Panc1 (cell line): ENCODE measurements around the gene PKP4. TPM values are rescaled to one million over a fixed set of nuclear protein-coding genes. Genes with fewer than 3 reads are reported as not detected.

Source experiments
- ATAC-seq: fragments of 200-7000 bp; cut with Tn5 transposase; 2 replicates; pipeline ENCODE4 v1.9.1; 2020; ENCODE audit warnings: mild to moderate bottlenecking, moderate library complexity
- BruUV-seq: library from RNA; stranded (reverse); fragments of 400-500 nt; replicated peaks from 2 replicates; lab custom pipeline; 2021; lab: Mats Ljungman, UMichigan
- CTCF ChIA-PET: fragments of 300-600 bp; sonication (Branson Sonifier 250); formaldehyde crosslinking; loops from one replicate; lab custom pipeline; 2022; ENCODE audit warnings: antibody characterized with exemption; lab: Charles Lee
- POLR2A ChIA-PET: fragments of 300-600 bp; sonication (Branson Sonifier 250); formaldehyde crosslinking; loops from one replicate; lab custom pipeline; 2022; ENCODE audit warnings: antibody characterized with exemption; lab: Charles Lee
- DNase-seq: peaks from one replicate; pipeline ENCODE4 v3.0.0-alpha.2; 2010; ENCODE audit warnings: low read depth, low spot score
- H3K27ac ChIP-seq: 2 replicates; pipeline ENCODE4 v1.5.1; 2011; ENCODE audit warnings: mild to moderate bottlenecking, low read length, inconsistent platforms
- H3K27me3 ChIP-seq: fragments of 200-500 bp; sonication (Bioruptor generic); 2 replicates; pipeline ENCODE4 v1.6.0; 2014; ENCODE audit warnings: low read length, inconsistent platforms; ENCODE audit not compliant: control insufficient read depth, insufficient read depth
- H3K36me3 ChIP-seq: fragments of 200-500 bp; sonication (Bioruptor generic); 2 replicates; pipeline ENCODE4 v1.5.1; 2014; ENCODE audit warnings: inconsistent platforms, mild to moderate bottlenecking, low read length, moderate library complexity; ENCODE audit not compliant: control insufficient read depth, insufficient read depth
- H3K4me1 ChIP-seq: 2 replicates; pipeline ENCODE4 v1.5.1; 2011; ENCODE audit warnings: inconsistent platforms, mild to moderate bottlenecking, low read length, moderate library complexity; ENCODE audit not compliant: control insufficient read depth, insufficient read depth
- H3K4me3 ChIP-seq, 2 experiments: 2 replicates each; pipeline ENCODE4 v1.5.1; 2011 to 2012; ENCODE audit warnings: low read depth in 2 of 2, low read length in 2 of 2, mild to moderate bottlenecking in 2 of 2, inconsistent platforms in 1 of 2, moderate library complexity in 1 of 2
- H3K9me3 ChIP-seq: fragments of 200-500 bp; sonication (Bioruptor generic); 2 replicates; pipeline ENCODE4 v1.5.1; 2014; ENCODE audit warnings: low read depth, mild to moderate bottlenecking, inconsistent platforms, low read length, moderate library complexity; ENCODE audit not compliant: control insufficient read depth, insufficient read depth
- CTCF ChIP-seq: fragments of 450-650 bp; IDR thresholded peaks from 2 replicates; pipeline ENCODE4 v1.5.1; 2017; ENCODE audit warnings: mild to moderate bottlenecking
- POLR2AphosphoS5 ChIP-seq: IDR thresholded peaks from 2 replicates; pipeline ENCODE4 v1.6.1; 2012; ENCODE audit warnings: mild to moderate bottlenecking, low read depth, low read length, moderate library complexity
- REST ChIP-seq, 2 experiments: IDR thresholded peaks; 2 replicates each; pipeline ENCODE4 v1.6.1; 2011 to 2012; ENCODE audit warnings: low read depth in 2 of 2, control low read depth in 1 of 2, low read length in 1 of 2, mild to moderate bottlenecking in 1 of 2, moderate library complexity in 1 of 2; ENCODE audit not compliant: insufficient read depth in 1 of 2
- SIN3A ChIP-seq: IDR thresholded peaks from 2 replicates; pipeline ENCODE4 v1.6.1; 2012; ENCODE audit warnings: low read depth, mild to moderate bottlenecking, low read length, moderate library complexity, borderline replicate concordance; ENCODE audit not compliant: insufficient read depth
- TCF7L2 ChIP-seq: IDR thresholded peaks from 2 replicates; pipeline ENCODE4 v1.6.1; 2011; ENCODE audit warnings: mild to moderate bottlenecking, low read depth, low read length, inconsistent platforms
- in situ Hi-C: cut with HindIII; loops from 2 replicates; pipeline ENCODE4 v1.10.0; 2016; ENCODE audit warnings: low sequenced_read_pairs, low pct_unique_long_range_greater_than_20kb
- intact Hi-C: fragments of 100-400 bp; cut with micrococcal nuclease; formaldehyde crosslinking; loops from one replicate; pipeline ENCODE4 v1.10.0; 2022; ENCODE audit not compliant: unreplicated experiment
- total RNA-seq: library from RNA; stranded (reverse); gene quantifications from one replicate; pipeline ENCODE4 v1.2.1, GENCODE V29; 2021; ENCODE audit not compliant: unreplicated experiment

The PKP4 gene
- total RNA-seq, 1 experiment from 2014 or later: 81.7 TPM

- CTCF ChIA-PET: no interaction called here
- Histone ChIP-seq H3K27me3 (no peaks in the 10 kb centered on the region), H3K9me3 (peaks cover 7% of the 10 kb centered on the region; the same call in 1 of the 2 replicates), H3K36me3 (no peaks in the 10 kb centered on the region), H3K4me3 (no peak overlapping the region), H3K27ac (no peak overlapping the region), H3K4me1 (no peaks in the 10 kb centered on the region)
- no peak for ATAC-seq
- TF ChIP-seq TCF7L2 (no peak), REST (IDR thresholded peaks at IDR 0.05; ENCODE audit: insufficient read depth in 1 of 2, low read depth in 2 of 2, low read length in 1 of 2) (no peak), POLR2AphosphoS5 (no peak), CTCF (no peak)
- in situ Hi-C loops (no loop called here), intact Hi-C loops (no loop called here)
- no TSS peak for BruUV-seq
- POLR2A ChIA-PET: no interaction called here
- no peak for DNase-seq
Observed at GRCh38 chr2:158713523-158714138, 256.9 kb downstream of the PKP4 start.

- TF ChIP-seq TCF7L2: no peak
- TF ChIP-seq CTCF: no peak
- TF ChIP-seq POLR2AphosphoS5: no peak
- TF ChIP-seq SIN3A: no peak
- TF ChIP-seq REST (IDR thresholded peaks at IDR 0.05; ENCODE audit: insufficient read depth in 1 of 2, low read depth in 2 of 2, low read length in 1 of 2): no peak
- BruUV-seq: no TSS peak
- Histone ChIP-seq H3K9me3 (peaks cover 7% of the 10 kb centered on the region; the same call in 1 of the 2 replicates), H3K36me3 (no peaks in the 10 kb centered on the region), H3K4me3 (no peak overlapping the region), H3K4me1 (no peaks in the 10 kb centered on the region), H3K27ac (no peak overlapping the region), H3K27me3 (no peaks in the 10 kb centered on the region)
- intact Hi-C loops: no loop called here
- POLR2A ChIA-PET: no interaction called here
- DNase-seq (no peak), ATAC-seq (no peak)
- CTCF ChIA-PET: no interaction called here
- in situ Hi-C loops: no loop called here
Observed at GRCh38 chr2:158714420-158714819, 257.7 kb downstream of the PKP4 start.
